Keratinocyte (primary cell): ENCODE results near the gene HS6ST3. TPM values are rescaled to one million over a fixed set of nuclear protein-coding genes. Genes with fewer than 3 reads are reported as not detected.

Experiments used
- DNase-seq: peaks from one replicate; pipeline ENCODE4 v3.0.0-alpha.2; 2011; ENCODE audit warnings: low read depth, missing footprints, low spot score
- FAIRE-seq: peaks from 2 replicates; lab custom pipeline; 2011; peaks lifted over from hg19 to GRCh38; lab: Jason Lieb, UNC
- H2AFZ ChIP-seq: 2 replicates; pipeline ENCODE4 v1.6.0; 2012; ENCODE audit warnings: low read length, control low read depth, inconsistent platforms; ENCODE audit not compliant: control insufficient read depth
- H3K27ac ChIP-seq: 2 replicates; pipeline ENCODE4 v1.5.1; 2011; ENCODE audit warnings: low read length; ENCODE audit not compliant: control insufficient read depth, insufficient read depth
- H3K27me3 ChIP-seq: 3 replicates; pipeline ENCODE4 v1.6.0; 2011; ENCODE audit warnings: low read length; ENCODE audit not compliant: control insufficient read depth, insufficient read depth; ENCODE audit errors: extremely low read depth
- H3K36me3 ChIP-seq, 2 experiments: 2 replicates in 1 of 2; 3 replicates in 1 of 2; pipeline ENCODE4 v1.5.1; 2011; ENCODE audit warnings: low read length in 2 of 2, mild to moderate bottlenecking in 1 of 2; ENCODE audit not compliant: control insufficient read depth in 2 of 2, insufficient read depth in 2 of 2; ENCODE audit errors: extremely low read depth in 1 of 2
- H3K4me1 ChIP-seq: 3 replicates; pipeline ENCODE4 v1.5.1; 2011; ENCODE audit warnings: low read length; ENCODE audit not compliant: control insufficient read depth, insufficient read depth; ENCODE audit errors: extremely low read depth
- H3K4me2 ChIP-seq: 3 replicates; pipeline ENCODE4 v1.6.0; 2011; ENCODE audit warnings: low read depth, low read length; ENCODE audit not compliant: control insufficient read depth, insufficient read depth; ENCODE audit errors: extremely low read depth
- H3K4me3 ChIP-seq, 3 experiments: fragments of 200-600 bp in 1 of 3; sonication (generic) in 1 of 3; 2 replicates in 2 of 3; 3 replicates in 1 of 3; pipeline ENCODE4 v1.5.1; 2011 to 2016; ENCODE audit warnings: low read length in 3 of 3, mild to moderate bottlenecking in 3 of 3, control low read depth in 2 of 3, inconsistent platforms in 1 of 3, low read depth in 1 of 3, mixed read lengths in 1 of 3, mixed run types in 1 of 3, moderate library complexity in 1 of 3; ENCODE audit not compliant: control insufficient read depth in 2 of 3, insufficient read depth in 2 of 3; ENCODE audit errors: extremely low read depth in 1 of 3
- H3K79me2 ChIP-seq: 2 replicates; pipeline ENCODE4 v1.6.0; 2012; ENCODE audit warnings: low read length; ENCODE audit not compliant: control insufficient read depth, insufficient read depth
- H3K9ac ChIP-seq: 3 replicates; pipeline ENCODE4 v1.6.0; 2011; ENCODE audit warnings: low read length; ENCODE audit not compliant: control insufficient read depth, insufficient read depth; ENCODE audit errors: extremely low read depth
- H3K9me1 ChIP-seq: 3 replicates; pipeline ENCODE4 v1.6.0; 2011; ENCODE audit warnings: low read length; ENCODE audit not compliant: control insufficient read depth, insufficient read depth; ENCODE audit errors: extremely low read depth
- H3K9me3 ChIP-seq: 2 replicates; pipeline ENCODE4 v1.5.1; 2012; ENCODE audit warnings: low read depth, low read length; ENCODE audit not compliant: control insufficient read depth
- H4K20me1 ChIP-seq: 3 replicates; pipeline ENCODE4 v1.6.0; 2011; ENCODE audit warnings: low read length; ENCODE audit not compliant: control insufficient read depth, insufficient read depth; ENCODE audit errors: extremely low read depth
- CTCF ChIP-seq, 3 experiments: IDR thresholded peaks in 1 of 3; conservative IDR thresholded peaks in 1 of 3; optimal IDR thresholded peaks in 1 of 3; 2 replicates in 2 of 3; 3 replicates in 1 of 3; pipeline versions ENCODE3 to v1.5.1; 2011; ENCODE audit warnings: low read length in 3 of 3, mild to moderate bottlenecking in 3 of 3, moderate library complexity in 2 of 3, control low read depth in 1 of 3, inconsistent platforms in 1 of 3; ENCODE audit not compliant: insufficient read depth in 2 of 3; ENCODE audit errors: extremely low read depth in 1 of 3
- EZH2 ChIP-seq: IDR thresholded peaks from one replicate; pipeline ENCODE4 v1.6.1; 2012; ENCODE audit warnings: inconsistent platforms, mild to moderate bottlenecking, low read length, moderate library complexity
- dilution Hi-C: fragments of 300-500 bp; cut with MboI; formaldehyde crosslinking; loops from one replicate; pipeline ENCODE4 v1.7.0; 2020; ENCODE audit warnings: low sequenced_read_pairs; ENCODE audit not compliant: extremely low pct_ligation_motif_present
- polyA plus RNA-seq, 5 experiments: library from polyadenylated mRNA; depleted of rRNA in 3 of 5; stranded (reverse) in 3 of 5; stranded (forward) in 1 of 5; unstranded in 1 of 5; fragments of >200 nt; gene quantifications; 1 replicate in 1 of 5; 2 replicates in 3 of 5; 3 replicates in 1 of 5; pipeline versions ENCODE4 v1.2.1 to v1.2.3, GENCODE V29; 2011 to 2012; ENCODE audit warnings: missing spikeins in 2 of 5, low read depth in 1 of 5, low replicate concordance in 1 of 5

The HS6ST3 gene
- polyA plus RNA-seq, 1 donor (not counting 4 experiments of a cell fraction or from before 2014, with no cell fraction given) = 0.03 TPM

GRCh38 chr13:96248103-96248502, 158.2 kb downstream of the HS6ST3 start:
- dilution Hi-C loops = no loop called here
- FAIRE-seq = no peak
- Histone ChIP-seq H3K79me2 (no peaks in the 10 kb centered on the region), H3K27ac (no peak overlapping the region), H4K20me1 (no peaks in the 10 kb centered on the region), H3K9me3 (no peaks in the 10 kb centered on the region), H2AFZ (no peak overlapping the region), H3K27me3 (no peaks in the 10 kb centered on the region), H3K4me3 (no peak overlapping the region), H3K9me1 (no peaks in the 10 kb centered on the region), H3K4me2 (no peak overlapping the region), H3K9ac (no peak overlapping the region), H3K4me1 (no peaks in the 10 kb centered on the region), H3K36me3 (no peaks in the 10 kb centered on the region)
- no peak for DNase-seq
- TF ChIP-seq CTCF (optimal IDR thresholded peaks at IDR 0.05 in 1 of 3, IDR thresholded peaks at IDR 0.05 in 1 of 3, conservative IDR thresholded peaks at IDR 0.05 in 1 of 3; ENCODE audit: extremely low read depth in 1 of 3, insufficient read depth in 2 of 3, low read length in 3 of 3) (no peak), EZH2 (no peak)

- dilution Hi-C loops = no loop called here
- Histone ChIP-seq H3K79me2 (no peaks in the 10 kb centered on the region), H3K27me3 (no peaks in the 10 kb centered on the region), H3K36me3 (no peaks in the 10 kb centered on the region), H3K4me3 (no peak overlapping the region), H3K9me3 (no peaks in the 10 kb centered on the region), H3K9ac (no peak overlapping the region), H2AFZ (no peak overlapping the region), H3K4me2 (no peak overlapping the region), H4K20me1 (no peaks in the 10 kb centered on the region), H3K27ac (no peak overlapping the region), H3K4me1 (no peaks in the 10 kb centered on the region), H3K9me1 (no peaks in the 10 kb centered on the region)
- no peak for DNase-seq
- FAIRE-seq = no peak
- no peak for TF ChIP-seq EZH2
Measured at GRCh38 chr13:96248996-96249395, 159.1 kb downstream of the HS6ST3 start.

GRCh38 chr13:96252903-96253302, 163.0 kb downstream of the HS6ST3 start:
- dilution Hi-C loops = no loop called here

More at GRCh38 chr13:96252903-96253302, 163.0 kb downstream of the HS6ST3 start:
- Histone ChIP-seq H3K9ac (no peak overlapping the region), H2AFZ (no peak overlapping the region), H3K79me2 (no peaks in the 10 kb centered on the region), H3K4me3 (no peak overlapping the region), H3K9me3 (no peaks in the 10 kb centered on the region), H3K4me2 (no peak overlapping the region), H3K36me3 (no peaks in the 10 kb centered on the region), H4K20me1 (no peaks in the 10 kb centered on the region), H3K9me1 (no peaks in the 10 kb centered on the region), H3K27me3 (no peaks in the 10 kb centered on the region), H3K27ac (no peak overlapping the region), H3K4me1 (no peaks in the 10 kb centered on the region)
- DNase-seq (no peak), FAIRE-seq (no peak)
- TF ChIP-seq CTCF (optimal IDR thresholded peaks at IDR 0.05 in 1 of 3, IDR thresholded peaks at IDR 0.05 in 1 of 3, conservative IDR thresholded peaks at IDR 0.05 in 1 of 3; ENCODE audit: extremely low read depth in 1 of 3, insufficient read depth in 2 of 3, low read length in 3 of 3) = no peak
- TF ChIP-seq EZH2 = no peak
